ENCODE results near the gene C2orf92. TPM values are rescaled to one million over a fixed set of nuclear protein-coding genes. Genes with fewer than 3 reads are reported as not detected.
"Not testable (repeated sequence)": the region's sequence is repeated elsewhere in the genome, so short reads cannot be mapped to it uniquely, and the experiment has no call there.

The C2orf92 gene
- total RNA-seq, 1 donor from 2014 or later, result 3.3 TPM

- DNase-seq (ENCODE audit: extremely low read depth, low read depth, low spot score), result no peak
Measured at GRCh38 chr2:97688062-97688827, 18.7 kb downstream of the C2orf92 start.

DNA sequence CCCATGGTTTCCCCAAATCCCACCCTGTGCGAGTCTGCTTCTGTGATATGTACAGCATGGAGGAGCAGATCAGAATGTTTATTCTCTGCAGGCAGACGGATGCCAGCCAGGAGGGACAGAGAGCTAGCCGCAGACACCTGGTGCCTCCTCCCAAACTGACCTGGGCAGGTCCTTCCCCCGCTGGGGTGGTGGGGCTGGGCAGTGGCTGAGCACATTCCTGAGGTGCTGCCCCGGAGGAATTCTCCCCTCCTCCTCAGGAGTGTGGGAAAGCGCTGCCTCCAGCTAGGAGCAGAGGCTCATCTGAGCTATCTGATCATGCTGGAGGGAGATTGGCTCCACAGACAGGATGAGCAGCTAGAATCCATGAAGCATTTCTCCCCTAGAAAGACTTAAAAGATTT, 21.7 kb downstream of the C2orf92 start:
- no peak for DNase-seq (ENCODE audit: extremely low read depth, low read depth, low spot score)

- no peak for DNase-seq (ENCODE audit: extremely low read depth, low read depth, low spot score)
Measured at GRCh38 chr2:97693476-97693875, 24.0 kb downstream of the C2orf92 start.

- DNase-seq (ENCODE audit: extremely low read depth, low read depth, low spot score), result no peak
Measured at GRCh38 chr2:97695744-97696143, 26.2 kb downstream of the C2orf92 start.

DNA sequence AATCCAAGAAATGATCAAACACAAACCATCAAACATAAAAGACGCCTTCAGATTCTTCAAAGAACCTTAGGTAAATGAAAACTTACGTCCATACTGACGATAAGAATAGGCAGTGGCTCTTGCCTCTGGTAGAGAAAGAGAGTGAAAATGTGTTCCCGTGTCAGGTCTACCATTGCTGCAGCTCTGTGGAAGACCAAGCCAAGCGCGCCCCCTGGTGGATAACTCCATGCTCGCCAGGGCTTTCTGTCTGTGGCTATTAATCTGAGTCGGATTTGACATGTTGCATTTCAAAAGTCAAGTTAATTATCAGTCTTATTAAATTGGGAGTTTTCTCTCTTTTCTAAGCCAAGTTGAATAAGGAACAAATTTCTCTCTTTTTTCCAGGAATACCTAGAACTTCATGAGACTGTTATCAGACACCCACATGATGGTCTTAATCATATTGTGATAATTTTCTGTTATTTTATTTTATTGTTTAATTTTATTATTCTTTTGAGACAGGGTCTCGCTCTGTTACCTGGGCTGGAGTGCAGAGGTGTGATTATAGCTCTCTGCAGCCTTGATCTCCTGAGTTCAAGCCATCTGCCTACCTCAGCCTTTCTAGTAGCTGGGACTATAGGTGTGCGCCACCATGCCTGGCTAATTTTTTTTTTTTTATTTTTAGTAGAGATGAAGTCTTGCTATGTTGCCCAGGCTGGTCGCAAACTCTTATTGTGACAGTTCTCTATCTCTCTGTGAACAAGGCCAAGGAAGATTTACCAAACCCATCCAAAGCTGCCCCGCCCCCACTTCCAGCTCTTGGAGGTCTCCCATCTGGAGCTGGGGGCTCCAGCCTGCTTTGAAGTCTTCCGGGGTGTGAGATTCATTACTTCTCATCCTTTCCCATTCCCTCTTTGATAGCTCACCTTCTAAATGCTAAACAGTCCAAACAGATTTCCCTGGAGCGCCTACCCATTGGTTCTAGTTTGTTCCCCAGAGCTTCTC, 28.0 kb downstream of the C2orf92 start:
- DNase-seq (ENCODE audit: extremely low read depth, low read depth, low spot score), result peak; percentile 75

DNA sequence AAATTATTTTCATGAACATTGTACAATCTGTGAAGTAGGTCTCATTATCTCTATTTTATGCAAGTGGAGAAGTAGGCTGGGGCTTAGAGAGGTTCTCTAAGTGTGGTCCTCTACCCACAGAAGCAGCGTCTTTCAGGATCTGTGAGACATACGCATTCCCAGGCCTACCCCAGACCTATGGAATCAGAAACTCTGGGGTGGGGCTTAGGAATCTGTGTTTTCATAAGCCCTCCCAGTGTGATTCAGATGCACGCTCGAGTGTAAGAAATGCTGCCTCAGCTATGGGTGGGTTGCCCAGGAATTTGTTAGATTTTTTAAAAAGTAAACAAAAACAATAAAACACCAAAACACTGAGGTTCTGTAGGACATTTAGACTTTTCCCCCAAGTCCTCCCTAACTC, 29.0 kb downstream of the C2orf92 start:
- DNase-seq (ENCODE audit: extremely low read depth, low read depth, low spot score), result no peak

- DNase-seq (ENCODE audit: extremely low read depth, low read depth, low spot score), result no peak
Measured at GRCh38 chr2:97699765-97700444, 30.4 kb downstream of the C2orf92 start.

DNA sequence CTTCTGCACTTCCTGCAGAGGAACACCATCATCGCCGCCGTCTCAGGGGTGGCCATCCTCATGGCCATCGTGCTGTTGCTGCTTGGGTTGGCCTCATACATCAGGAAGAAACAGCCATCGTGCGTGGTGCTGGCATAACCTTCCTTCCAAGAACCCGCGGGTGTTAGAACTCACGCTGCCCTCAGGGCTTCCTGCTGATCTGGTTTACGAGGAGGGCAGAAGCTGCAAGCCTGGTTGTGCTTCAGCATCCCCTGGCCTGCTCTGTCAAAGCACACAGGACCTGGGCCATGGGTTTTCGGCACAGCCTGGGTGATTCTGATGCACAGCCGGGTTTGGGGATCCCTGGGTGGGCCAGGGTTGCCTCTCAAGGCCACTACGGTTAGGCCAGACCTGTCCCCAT, 31.7 kb downstream of the C2orf92 start:
- no peak for DNase-seq (ENCODE audit: extremely low read depth, low read depth, low spot score)

GRCh38 chr2:97701851-97702465, 32.4 kb downstream of the C2orf92 start:
- DNase-seq (ENCODE audit: extremely low read depth, low read depth, low spot score), result no peak

DNA sequence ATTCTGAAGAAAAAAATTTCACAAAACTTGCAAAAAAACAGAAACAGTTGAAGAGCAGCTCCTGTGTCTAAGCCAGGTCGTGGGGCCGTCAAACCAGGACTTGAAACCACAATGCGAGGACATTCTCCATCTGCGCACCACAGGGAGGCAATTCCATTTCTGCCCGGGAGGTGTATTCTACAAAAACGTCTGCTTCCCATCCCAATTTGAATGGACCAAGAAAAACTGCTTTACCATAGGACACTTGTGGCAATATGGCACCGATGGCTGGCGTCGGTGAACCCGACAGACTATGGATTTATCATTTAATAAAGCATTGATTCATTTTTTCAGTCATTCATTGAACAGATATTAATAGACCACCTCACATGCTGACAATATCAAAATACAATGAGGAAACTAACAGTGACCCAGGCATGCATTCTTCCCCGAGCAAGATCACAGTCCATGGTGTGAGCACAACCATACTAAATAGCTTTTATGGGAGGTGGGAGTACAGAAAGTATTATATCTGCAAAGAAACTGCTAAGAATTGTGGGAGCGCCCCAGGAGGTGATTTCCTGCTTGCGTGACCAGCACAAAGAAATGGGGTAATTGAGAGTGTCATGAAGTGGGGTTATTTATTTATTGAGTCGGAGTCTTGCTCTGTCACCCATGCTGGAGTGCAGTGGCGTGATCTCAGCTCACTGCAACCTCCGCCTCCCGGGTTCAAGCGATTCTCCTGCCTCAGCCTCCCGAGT, 33.4 kb downstream of the C2orf92 start:
- DNase-seq (ENCODE audit: extremely low read depth, low read depth, low spot score), result no peak

DNA sequence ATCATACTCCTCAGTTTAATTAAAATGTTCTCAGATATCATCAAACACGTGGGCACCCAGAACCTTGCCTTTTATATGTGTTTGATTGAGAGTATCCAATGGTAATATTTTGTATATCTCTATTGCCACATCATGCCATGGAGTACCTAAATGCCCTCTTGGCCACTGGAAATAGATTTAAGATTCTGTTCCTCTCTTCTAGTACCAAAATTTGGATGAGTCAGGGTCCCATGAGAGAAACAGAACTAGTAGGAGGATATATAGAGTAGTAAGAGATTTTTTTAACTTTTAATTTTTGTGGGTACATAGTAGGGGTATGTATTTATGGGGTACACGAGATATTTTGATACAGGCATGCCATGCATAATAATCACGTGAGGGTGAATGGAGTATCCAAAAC, 34.2 kb downstream of the C2orf92 start:
- DNase-seq (ENCODE audit: extremely low read depth, low read depth, low spot score), result no peak

DNA sequence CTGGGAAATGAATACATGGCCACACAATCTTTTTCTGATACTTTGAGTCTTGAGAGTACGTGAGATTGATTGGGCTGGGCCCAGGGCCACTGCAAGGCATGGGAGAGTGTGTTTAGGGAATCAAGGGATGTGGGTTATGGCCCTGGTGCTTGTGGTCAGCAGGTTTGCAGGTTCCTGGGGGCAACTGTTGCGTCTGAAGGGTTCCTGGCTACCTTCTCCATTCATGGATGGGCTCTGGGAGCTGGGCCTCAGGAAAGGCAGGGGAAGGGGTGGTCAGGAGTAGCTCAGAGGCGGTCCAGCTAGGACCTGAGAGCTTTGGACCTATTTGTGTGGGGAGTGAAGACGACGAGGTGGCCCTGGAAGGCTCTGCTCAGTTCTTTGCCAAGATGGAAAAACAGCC, 35.5 kb downstream of the C2orf92 start:
- DNase-seq (ENCODE audit: extremely low read depth, low read depth, low spot score), result no peak

DNA sequence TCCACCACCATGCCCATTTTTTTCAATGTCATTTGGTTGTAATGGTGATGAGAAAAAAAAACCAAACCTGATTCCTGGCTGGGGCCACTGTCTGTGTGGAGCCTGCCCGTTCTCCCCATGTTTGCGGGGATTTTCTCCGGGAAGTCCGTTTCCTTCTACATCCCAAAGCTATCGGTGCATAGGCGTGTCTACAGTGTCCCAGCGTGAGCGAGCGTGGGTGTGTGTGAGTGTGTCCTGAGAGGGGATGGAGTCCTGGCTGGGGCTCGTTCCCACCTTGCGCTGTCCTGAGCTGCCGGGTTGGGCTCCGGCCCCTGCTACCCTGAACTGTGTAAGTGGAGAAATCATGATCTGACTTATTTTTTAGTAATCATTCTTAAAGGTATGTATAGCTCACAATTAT, 36.6 kb downstream of the C2orf92 start:
- no peak for DNase-seq (ENCODE audit: extremely low read depth, low read depth, low spot score)

GRCh38 chr2:97706708-97707345, 37.3 kb downstream of the C2orf92 start:
- no peak for DNase-seq (ENCODE audit: extremely low read depth, low read depth, low spot score)

DNA sequence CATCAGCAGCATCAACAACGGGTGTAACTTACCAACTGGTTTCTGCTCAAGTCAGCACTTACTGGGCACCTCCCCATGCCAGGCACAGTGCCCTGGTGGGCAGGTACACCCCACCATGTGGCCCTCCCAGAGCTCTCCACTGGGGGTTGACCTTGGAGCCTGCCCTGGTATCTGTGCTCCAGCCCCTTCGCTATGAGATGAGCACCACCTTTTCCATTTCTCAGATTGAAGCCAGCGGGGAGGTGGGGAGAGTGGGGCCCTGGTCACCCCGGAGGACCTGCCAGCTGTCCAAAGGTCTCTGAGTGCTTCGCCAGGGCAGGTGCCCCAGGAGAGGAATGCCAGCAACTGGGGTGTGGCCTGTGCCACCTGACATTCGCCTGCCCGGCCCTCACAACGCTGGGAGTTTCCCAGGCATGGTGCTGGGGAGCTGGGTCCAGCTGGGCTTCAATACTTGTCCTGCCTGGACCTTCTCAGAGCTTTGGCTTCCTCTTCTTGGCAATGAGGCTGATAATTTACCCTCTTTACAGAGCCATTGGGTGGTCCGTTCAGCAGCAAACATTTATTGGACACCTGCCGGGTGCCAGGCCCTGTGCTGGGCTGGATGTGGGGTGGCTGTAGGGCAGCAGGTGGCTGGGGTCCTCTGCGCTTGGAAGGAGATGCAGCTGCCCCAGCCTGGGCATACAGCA, 38.0 kb downstream of the C2orf92 start:
- no peak for DNase-seq (ENCODE audit: extremely low read depth, low read depth, low spot score)

GRCh38 chr2:97708048-97708380, 38.5 kb downstream of the C2orf92 start:
- no peak for DNase-seq (ENCODE audit: extremely low read depth, low read depth, low spot score)

DNA sequence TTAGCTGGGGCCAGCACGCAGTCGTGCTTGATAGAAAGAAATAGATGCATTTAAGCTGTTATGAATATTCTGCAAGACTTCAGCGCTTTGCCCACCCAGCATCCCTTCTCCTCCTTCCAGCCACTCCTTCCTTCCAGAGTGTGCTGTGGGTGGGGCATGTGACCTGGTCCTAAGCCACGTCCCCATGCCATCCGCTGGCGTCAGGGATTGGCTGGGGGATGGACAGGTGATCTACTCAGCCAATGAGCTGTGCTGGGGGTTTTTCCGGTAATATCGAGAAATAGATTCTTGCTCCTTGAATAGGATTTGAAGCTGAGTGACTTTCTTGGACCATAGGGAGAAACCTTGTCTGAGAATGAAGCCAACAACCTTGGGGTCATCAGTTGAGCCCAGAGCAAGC, 39.1 kb downstream of the C2orf92 start:
- no peak for DNase-seq (ENCODE audit: extremely low read depth, low read depth, low spot score)

DNA sequence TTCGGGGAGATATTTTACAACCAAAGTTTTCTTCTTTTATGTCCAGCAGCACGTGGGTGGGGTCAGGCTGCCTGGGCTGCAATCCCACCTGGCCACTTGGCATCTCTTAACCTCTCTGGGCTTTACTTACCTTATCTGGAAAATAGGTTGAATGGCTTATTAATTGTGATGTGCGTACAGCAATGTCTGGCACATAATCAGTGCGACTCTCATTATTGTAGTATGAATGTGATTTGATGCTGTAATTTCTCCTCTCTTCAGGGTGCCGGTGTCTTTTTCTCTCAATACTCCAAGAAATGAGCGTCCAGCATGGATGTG, 41.8 kb downstream of the C2orf92 start:
- no peak for DNase-seq (ENCODE audit: extremely low read depth, low read depth, low spot score)

DNA sequence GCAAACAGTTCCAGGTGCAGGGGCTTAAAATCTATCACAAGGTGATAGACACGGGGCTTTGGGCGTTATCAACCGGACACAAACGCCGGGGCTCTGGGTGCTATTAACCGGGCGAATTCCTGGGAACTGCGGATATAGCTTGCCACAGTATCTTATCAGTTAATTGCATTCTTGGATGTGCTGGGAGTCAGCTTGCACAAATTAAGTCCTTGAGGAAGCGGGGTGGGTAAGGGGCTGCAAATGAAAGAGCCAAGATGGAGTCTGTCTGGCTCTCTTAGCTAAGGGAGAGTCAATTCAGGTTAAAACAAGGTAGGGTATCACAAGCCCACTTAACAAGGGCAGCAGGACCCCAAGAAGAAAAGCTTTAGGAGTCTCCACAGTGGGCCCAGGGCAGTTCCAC, 42.7 kb downstream of the C2orf92 start:
- not testable (repeated sequence) for DNase-seq (ENCODE audit: extremely low read depth, low read depth, low spot score)
